Middle frontal gyrus (tissue), 1 donor: ENCODE measurements around the gene CAMTA1.

ENCODE experiments used
- DNase-seq: peaks from one replicate; pipeline ENCODE4 v3.0.0-alpha.2; 2015; ENCODE audit warnings: low spot score; ENCODE audit errors: extremely low spot score

The CAMTA1 gene

DNA sequence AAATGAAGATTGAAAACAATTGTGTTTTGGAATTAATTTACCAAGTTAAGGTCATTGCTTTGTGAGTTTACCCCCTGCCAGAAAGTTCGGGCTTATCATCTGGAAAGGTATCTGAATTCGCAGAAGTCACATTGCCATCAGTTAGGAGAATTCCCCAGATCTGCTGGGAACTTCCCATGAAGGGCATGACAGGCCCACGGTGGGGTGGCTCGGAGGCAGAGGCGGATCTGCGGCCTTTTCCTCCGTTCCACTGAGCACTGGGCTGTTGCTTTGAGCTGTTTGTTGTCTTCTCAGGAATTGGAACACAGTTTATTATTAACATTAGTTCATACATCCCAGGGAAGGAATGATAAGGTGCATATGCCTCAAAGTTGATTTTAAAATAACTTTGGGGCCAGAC, 320.0 kb downstream of the CAMTA1 start:
- no peak for DNase-seq

DNA sequence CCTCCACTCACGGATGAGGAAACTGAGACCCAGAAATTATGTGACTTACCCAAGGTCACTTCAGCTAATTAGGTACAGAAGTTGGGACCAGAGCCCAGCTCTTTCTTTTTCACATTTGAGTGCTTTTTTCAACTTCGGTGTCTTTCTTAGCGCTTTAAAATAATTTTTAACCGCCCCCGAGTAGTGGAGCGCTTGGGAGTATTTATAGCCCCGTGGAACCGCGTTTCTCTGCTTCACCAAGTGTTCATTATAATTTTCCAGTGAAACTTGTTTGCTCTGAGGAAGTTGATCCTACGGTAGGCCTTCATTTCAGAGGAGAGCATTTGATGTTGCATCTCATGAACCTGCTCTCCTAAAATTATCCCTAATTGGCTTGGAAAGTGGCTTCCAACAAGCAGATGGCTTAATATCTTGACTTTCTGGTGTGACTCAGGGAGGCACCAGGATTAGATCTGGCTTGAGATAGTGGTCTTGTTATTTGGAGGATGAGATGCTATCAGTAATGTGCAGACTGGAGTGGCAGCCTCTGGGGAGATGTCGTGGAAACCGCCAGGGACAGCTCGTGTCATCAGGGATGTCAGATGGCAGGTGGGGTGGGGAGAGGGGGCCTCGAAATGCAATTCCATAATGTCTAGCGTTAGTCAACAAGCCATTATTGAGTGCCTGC, 321.3 kb downstream of the CAMTA1 start:
- DNase-seq = no peak

GRCh38 chr1:7107109-7107830, 322.0 kb downstream of the CAMTA1 start:
- DNase-seq = no peak

DNA sequence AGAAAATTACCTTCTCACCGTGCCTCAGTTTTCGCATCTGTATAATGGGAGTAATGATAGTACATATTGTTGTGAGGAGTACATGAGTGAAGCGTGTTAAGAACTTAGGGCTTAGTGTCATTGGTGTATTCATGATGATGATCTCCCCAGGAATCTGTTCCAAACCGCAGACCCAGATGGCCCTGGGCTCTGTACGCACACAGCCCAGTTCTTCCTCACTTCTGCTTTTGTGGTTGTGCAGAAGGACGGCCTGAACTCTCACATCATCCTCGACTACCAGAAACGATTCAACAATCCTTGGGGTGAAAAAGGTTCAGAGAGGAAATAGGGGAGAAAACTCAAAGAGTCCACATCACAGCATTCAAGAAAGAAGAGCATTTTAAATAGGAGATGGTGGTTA, 323.0 kb downstream of the CAMTA1 start:
- DNase-seq = no peak

- no peak for DNase-seq
Measured at GRCh38 chr1:7109901-7110300, 324.6 kb downstream of the CAMTA1 start.

- no peak for DNase-seq
Measured at GRCh38 chr1:7110321-7110720, 325.1 kb downstream of the CAMTA1 start.

GRCh38 chr1:7111853-7112252, 326.6 kb downstream of the CAMTA1 start:
- no peak for DNase-seq

DNA sequence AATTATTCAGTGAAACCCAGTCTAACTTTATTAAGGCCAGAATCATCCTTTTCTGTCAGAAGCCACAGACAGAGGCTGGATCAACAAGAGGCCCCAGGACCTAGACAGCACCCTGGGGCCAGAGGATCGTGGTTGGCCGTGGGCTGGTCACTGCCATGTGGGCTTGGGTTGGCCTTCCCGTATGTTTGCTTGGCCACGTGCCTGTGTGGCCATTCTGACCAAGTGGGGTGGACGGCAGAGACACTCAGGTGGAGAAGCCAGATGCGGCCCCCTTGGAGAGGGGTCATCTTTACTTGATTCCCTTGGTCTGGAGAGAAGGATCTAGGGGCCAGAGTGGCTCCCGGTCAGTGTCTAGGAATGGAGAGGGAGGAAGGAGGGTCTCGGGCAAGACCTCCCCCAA, 327.9 kb downstream of the CAMTA1 start:
- no peak for DNase-seq

- no peak for DNase-seq
Measured at GRCh38 chr1:7113822-7114221, 328.6 kb downstream of the CAMTA1 start.

GRCh38 chr1:7116001-7116400, 330.7 kb downstream of the CAMTA1 start:
- DNase-seq = no peak

DNA sequence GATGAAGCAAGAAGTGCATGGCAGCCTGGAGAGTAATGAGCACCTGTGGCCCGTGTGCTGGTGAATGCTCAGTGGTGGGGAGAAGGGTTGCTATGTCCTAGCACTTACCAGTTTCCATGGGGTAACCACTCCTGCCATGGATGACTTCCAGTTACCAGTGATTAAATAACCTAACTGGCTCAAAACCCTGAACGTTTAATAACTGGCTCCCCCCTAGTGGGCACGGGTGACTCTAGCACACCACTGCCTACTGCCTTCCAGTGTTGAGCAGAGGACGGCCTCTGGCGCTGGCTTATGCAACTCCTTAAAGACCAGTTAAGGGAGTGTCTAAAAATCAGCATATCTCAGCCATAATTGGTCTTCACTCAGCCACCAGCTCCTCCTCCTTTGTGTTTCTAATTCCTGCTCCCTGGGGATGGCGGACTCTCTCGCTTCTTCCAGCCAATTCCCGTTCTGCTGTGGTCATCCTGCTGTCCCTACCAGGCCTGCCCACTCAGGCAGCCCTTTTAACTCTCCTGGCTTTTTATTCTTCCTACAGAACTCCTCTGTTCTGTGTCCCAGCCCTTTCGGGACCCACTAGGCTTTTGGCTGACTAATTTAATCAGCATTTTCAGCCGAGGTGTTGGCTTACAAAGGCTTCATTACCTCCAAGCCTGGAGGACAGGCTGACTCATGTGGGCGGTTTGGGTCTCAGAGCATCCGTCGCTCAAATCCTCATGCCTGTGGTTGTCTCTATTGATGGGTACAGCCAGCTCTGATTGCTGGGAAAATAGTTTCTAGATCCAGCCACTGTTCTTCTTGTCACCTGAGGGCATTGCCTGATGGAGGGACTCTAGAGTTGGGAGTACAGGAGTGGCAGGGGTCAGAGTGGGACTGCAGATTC, 332.4 kb downstream of the CAMTA1 start:
- DNase-seq = no peak

GRCh38 chr1:7119156-7119555, 333.9 kb downstream of the CAMTA1 start:
- no peak for DNase-seq

- DNase-seq = no peak
Measured at GRCh38 chr1:7120863-7121621, 335.8 kb downstream of the CAMTA1 start.

- peak; percentile 9 for DNase-seq
Measured at GRCh38 chr1:7121622-7121988, 336.4 kb downstream of the CAMTA1 start.

DNA sequence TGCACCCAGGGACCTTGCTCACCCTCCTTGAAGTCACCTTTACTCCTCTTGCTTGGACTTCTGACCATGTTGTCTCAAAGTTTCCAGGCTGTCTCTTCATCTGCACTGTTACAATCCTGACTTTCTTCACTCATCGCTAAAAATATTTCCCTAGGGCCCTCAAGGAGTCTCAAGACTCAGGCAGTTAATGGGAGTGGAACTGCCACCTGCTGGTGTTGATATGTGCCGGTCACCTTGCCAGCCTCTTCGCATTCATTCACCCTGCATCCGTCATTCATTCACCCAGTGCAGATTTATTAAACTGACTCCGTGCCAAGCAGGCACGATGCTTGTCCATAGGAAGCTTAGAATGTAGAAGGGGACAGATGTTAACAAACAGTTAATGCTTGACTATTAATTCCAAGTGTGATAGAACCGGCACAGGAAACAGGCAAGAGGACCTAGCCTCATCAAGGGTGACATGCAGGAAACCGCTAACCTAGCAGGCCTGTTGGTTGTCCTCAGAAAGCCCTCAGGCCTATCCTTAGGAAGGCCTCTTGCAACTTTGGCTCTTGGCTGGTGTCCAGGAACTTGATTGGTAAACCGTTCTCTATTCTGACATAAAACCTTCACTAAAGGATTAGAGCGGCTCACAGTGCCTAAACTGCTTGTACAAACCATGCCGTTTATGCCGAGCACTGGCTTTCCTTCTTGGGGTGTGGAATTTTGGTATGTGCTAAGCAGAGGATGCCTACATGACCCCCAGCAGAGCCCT, 342.2 kb downstream of the CAMTA1 start:
- no peak for DNase-seq

DNA sequence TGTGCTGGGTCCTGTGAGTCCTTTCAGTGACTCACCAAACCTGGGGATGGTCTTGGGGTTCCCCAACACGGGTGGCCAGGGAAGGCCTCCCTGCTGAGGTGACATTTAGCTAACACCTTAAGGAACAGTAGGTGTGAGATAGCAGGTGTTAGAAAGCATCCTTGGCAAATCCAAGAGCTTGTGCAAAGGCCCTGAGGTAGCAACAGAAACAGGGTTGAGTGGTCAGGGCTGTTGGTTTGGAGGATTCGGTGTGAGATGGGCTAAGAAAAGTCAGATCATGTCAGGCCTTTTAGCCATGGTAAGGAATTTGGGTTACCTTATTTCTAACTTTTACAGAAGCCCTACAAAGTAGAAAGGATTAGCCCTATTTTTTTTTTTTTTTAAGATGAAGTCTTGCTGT, 343.0 kb downstream of the CAMTA1 start:
- no peak for DNase-seq

DNA sequence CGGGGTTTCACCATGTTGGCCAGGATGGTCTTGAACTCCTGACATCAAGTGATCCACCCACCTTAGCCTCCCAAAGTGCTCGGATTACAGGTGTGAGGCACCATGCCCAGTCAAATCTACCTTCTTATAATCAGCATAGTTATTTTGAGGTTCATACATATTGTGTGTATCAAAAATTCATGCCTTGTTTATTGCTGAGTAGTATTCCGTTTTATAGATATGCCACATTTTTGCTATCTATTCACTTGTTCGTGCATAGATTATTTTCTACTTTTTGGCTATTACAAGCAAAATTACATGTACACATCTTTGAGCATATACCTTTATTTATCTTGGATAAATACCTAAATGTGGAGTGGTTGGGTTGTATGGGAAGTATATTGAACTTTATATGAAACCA, 344.9 kb downstream of the CAMTA1 start:
- DNase-seq = no peak

DNA sequence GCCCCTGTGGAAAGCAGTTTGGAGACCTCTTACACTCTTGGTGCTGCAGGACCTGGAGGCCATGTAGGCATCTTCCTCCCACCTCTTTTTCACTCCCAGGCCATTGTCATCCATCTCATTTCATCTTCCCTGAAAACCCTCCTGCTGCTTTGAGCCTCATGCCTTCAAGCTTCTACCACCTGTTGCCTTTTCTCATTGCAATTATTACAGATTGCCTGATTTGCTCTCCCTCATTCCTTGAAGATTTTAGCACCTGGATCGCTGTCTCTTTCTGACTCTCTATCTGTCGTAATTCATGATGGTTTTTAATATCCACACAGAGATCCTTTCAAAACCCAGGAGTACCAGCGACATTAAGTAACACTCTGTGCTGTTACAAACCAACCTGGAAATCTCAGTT, 350.2 kb downstream of the CAMTA1 start:
- DNase-seq = no peak

DNA sequence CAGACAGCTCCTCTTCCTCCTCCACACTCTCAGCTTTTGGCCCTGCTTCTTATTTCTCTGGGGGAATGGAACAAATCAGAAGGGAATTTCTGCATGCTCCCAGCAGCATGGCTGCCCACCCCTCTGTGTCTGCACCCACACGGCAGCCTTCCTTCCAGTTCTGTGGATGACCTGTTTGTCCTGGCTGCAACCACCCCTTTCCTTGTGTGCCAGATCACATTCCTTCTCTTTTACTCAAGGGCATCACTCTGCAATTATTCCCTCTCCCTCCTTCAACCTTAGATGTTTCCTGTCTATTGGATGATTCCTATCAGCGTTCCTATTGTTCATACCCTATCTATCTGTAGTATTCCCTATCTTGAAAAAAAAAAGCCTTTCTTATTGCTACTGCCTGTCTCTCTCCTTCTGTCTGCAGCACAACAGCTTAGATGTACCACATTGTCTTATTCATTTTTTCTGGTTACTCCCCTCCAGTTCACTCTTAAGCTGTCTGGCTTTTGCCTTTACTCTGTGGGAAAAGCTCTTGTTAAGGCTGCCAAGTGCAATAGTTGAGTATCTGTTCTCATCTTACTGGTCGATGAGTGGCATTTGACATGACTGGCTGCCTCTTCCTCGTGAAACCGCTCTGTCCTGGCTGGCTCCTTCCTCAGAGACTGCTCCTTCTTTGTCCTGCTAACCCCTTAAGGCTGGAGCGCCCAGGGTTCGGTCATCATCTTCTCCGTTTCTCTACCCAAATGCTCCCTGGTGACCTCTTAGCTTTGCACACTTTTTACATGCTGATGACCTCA, 351.1 kb downstream of the CAMTA1 start:
- no peak for DNase-seq

DNA sequence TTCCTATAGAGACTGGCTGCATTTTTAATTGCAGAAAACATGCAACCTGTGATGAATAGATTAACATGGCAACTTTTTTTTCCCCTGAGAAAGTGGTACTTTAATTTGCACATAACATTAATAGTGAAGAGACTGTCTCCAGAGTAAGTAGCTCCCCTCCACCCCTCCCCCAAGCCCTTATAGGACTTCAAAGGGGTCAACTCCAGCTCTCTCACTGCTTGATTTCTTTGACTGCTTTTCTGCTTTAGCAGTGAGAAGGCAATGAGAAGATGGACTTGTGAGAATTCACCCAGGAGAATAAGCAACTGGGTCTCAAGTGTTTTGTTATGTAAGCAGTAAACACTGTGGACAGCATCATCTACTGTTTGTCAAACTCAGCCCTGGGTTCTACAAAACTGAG, 355.0 kb downstream of the CAMTA1 start:
- DNase-seq = no peak
